Brain microvascular endothelial cell (primary cell): ENCODE data around the gene SLC30A9.

ENCODE experiments used
- DNase-seq: peaks from one replicate; pipeline ENCODE4 v3.0.0-alpha.2; 2020
- H3K27ac ChIP-seq: fragments of 250-450 bp; sonication (Bioruptor Pico); 2 replicates; pipeline ENCODE4 v1.5.1; 2020; ENCODE audit warnings: mild to moderate bottlenecking, moderate library complexity
- H3K27me3 ChIP-seq: fragments of 250-450 bp; sonication (Bioruptor Pico); replicated peaks from 2 replicates; pipeline ENCODE4 v1.5.1; 2020; ENCODE audit warnings: mild to moderate bottlenecking
- H3K36me3 ChIP-seq: fragments of 250-450 bp; sonication (Bioruptor Pico); replicated peaks from 2 replicates; pipeline ENCODE4 v1.5.1; 2020; ENCODE audit warnings: mild to moderate bottlenecking
- H3K4me3 ChIP-seq: 2 replicates; pipeline ENCODE4 v1.5.1; 2011; ENCODE audit warnings: low read depth, mild to moderate bottlenecking, control low read depth, low read length, moderate library complexity
- CTCF ChIP-seq: IDR thresholded peaks from 2 replicates; pipeline ENCODE4 v1.5.1; 2011; ENCODE audit warnings: low read depth, mild to moderate bottlenecking, moderate library complexity, low read length, control low read depth, inconsistent platforms; ENCODE audit errors: missing control alignments
- in situ Hi-C: cut with HindIII; loops from 2 replicates; pipeline ENCODE4 v1.10.0; 2017; ENCODE audit warnings: low sequenced_read_pairs, low pct_ligation_motif_present

SLC30A9 gene

GRCh38 chr4:41957634-41958033, 32.7 kb upstream of the SLC30A9 start:
- H3K27ac ChIP-seq, result no peak overlapping the region
- in situ Hi-C loops, result no loop called here
- H3K4me3 ChIP-seq, result no peak overlapping the region
- DNase-seq, result no peak
- H3K27me3 ChIP-seq, result no peaks in the 10 kb centered on the region
- peak; percentile 39 for TF ChIP-seq CTCF
- H3K36me3 ChIP-seq, result peaks cover 13% of the 10 kb centered on the region

GRCh38 chr4:41963105-41963504, 27.2 kb upstream of the SLC30A9 start:
- in situ Hi-C loops, result no loop called here
- Histone ChIP-seq H3K27ac (no peak overlapping the region), H3K36me3 (no peaks in the 10 kb centered on the region), H3K4me3 (no peak overlapping the region), H3K27me3 (no peaks in the 10 kb centered on the region)
- DNase-seq, result peak; percentile 10
- TF ChIP-seq CTCF, result no peak

- no peak overlapping the region for H3K4me3 ChIP-seq
- no peak overlapping the region for H3K27ac ChIP-seq
- in situ Hi-C loops, result no loop called here
- no peak for TF ChIP-seq CTCF
- no peaks in the 10 kb centered on the region for H3K36me3 ChIP-seq
- DNase-seq, result no peak
- H3K27me3 ChIP-seq, result no peaks in the 10 kb centered on the region
Observed at GRCh38 chr4:41964401-41964800, 25.9 kb upstream of the SLC30A9 start.

- Histone ChIP-seq H3K4me3 (no peak overlapping the region), H3K36me3 (no peaks in the 10 kb centered on the region), H3K27me3 (no peaks in the 10 kb centered on the region), H3K27ac (no peak overlapping the region)
- TF ChIP-seq CTCF, result no peak
- DNase-seq, result no peak
- in situ Hi-C loops, result no loop called here
Observed at GRCh38 chr4:41967392-41967791, 22.9 kb upstream of the SLC30A9 start.

GRCh38 chr4:41969671-41970070, 20.7 kb upstream of the SLC30A9 start:
- no peak overlapping the region for H3K4me3 ChIP-seq
- in situ Hi-C loops, result no loop called here

More at GRCh38 chr4:41969671-41970070, 20.7 kb upstream of the SLC30A9 start:
- no peak for TF ChIP-seq CTCF
- DNase-seq, result no peak
- Histone ChIP-seq H3K27me3 (no peaks in the 10 kb centered on the region), H3K36me3 (no peaks in the 10 kb centered on the region), H3K27ac (no peak overlapping the region)
